HG02840 (cell line): Measurements from ENCODE around the gene NUBP2.

Experiments used
- ATAC-seq: cut with Tn5 transposase; IDR thresholded peaks from one replicate; pipeline ENCODE4 v1.9.1; 2021; ENCODE audit warnings: mild to moderate bottlenecking, moderate library complexity, moderate number of reproducible peaks; ENCODE audit not compliant: unreplicated experiment, low FRiP score

NUBP2 gene

GRCh38 chr16:1782408-1783264, at the start of gene NUBP2, which contains the start of gene SPSB3:
NUBP2 (plus strand) TSS chr16:1782960; CDS start chr16:1783021, 61 bp downstream.
SPSB3 (minus strand) TSS chr16:1782571; CDS start chr16:1781483, 1,088 bp downstream.
- peak; percentile 78 for ATAC-seq

- ATAC-seq, result no peak
Observed at GRCh38 chr16:1734123-1734522, 48.6 kb upstream of the NUBP2 start.

- no peak for ATAC-seq
Observed at GRCh38 chr16:1734816-1735215, 47.9 kb upstream of the NUBP2 start.

- no peak for ATAC-seq
Observed at GRCh38 chr16:1740234-1740633, 42.5 kb upstream of the NUBP2 start.

- ATAC-seq, result no peak
Observed at GRCh38 chr16:1740781-1741490, 41.8 kb upstream of the NUBP2 start.

- ATAC-seq, result no peak
Observed at GRCh38 chr16:1741553-1742165, 41.1 kb upstream of the NUBP2 start.

- no peak for ATAC-seq
Observed at GRCh38 chr16:1743376-1744337, 39.1 kb upstream of the NUBP2 start.

GRCh38 chr16:1744338-1744840, 38.4 kb upstream of the NUBP2 start:
- no peak for ATAC-seq

- no peak for ATAC-seq
Observed at GRCh38 chr16:1745181-1745899, 37.4 kb upstream of the NUBP2 start.

GRCh38 chr16:1745900-1746692, 36.7 kb upstream of the NUBP2 start:
- ATAC-seq, result no peak

- ATAC-seq, result no peak
Observed at GRCh38 chr16:1746693-1747195, 36.0 kb upstream of the NUBP2 start.

GRCh38 chr16:1747934-1748333, 34.8 kb upstream of the NUBP2 start:
- no peak for ATAC-seq

- ATAC-seq, result no peak
Observed at GRCh38 chr16:1749152-1750117, 33.3 kb upstream of the NUBP2 start.

GRCh38 chr16:1751946-1752345, 30.8 kb upstream of the NUBP2 start:
- no peak for ATAC-seq

- ATAC-seq, result no peak
Observed at GRCh38 chr16:1752853-1753252, 29.9 kb upstream of the NUBP2 start.

GRCh38 chr16:1754204-1754603, 28.6 kb upstream of the NUBP2 start:
- no peak for ATAC-seq
